ENCODE data around the gene FAM229B. TPM values are rescaled to one million over a fixed set of nuclear protein-coding genes. Genes with fewer than 3 reads are reported as not detected.

FAM229B gene
- total RNA-seq, 4 donors from 2014 or later = 0.76 to 7.4 (median 2.4) TPM

- no peak for TF ChIP-seq POLR2A (IDR thresholded peaks at IDR 0.05)
- TF ChIP-seq CTCF (IDR thresholded peaks at IDR 0.05) = no peak
- 64 to 74% methylated on average over 2 of the region's 2 CpGs for WGBS, 2 donors
- Histone ChIP-seq H3K4me3 (no peak overlapping the region), H3K27ac (no peak overlapping the region), H3K4me1 (no peaks in the 10 kb centered on the region), H3K27me3 (no peaks in the 10 kb centered on the region), H3K9me3 (no peaks in the 10 kb centered on the region), H3K36me3 (peaks cover 0 to 63% (median 0%) of the 10 kb centered on the region in 3 donors)
- intact Hi-C loops (cut with DNase I) = no loop called here
- no peak for DNase-seq
Measured at GRCh38 chr6:112122756-112123155, 35.4 kb downstream of the FAM229B start.

GRCh38 chr6:112123982-112124381, 36.6 kb downstream of the FAM229B start:
- no peaks in the 10 kb centered on the region for H3K4me1 ChIP-seq
- H3K27me3 ChIP-seq = no peaks in the 10 kb centered on the region
- peaks cover 0 to 59% (median 0%) of the 10 kb centered on the region in 3 donors for H3K36me3 ChIP-seq
- intact Hi-C loops (cut with DNase I) = no loop called here
- no peak for DNase-seq
- TF ChIP-seq CTCF (IDR thresholded peaks at IDR 0.05) (no peak), POLR2A (IDR thresholded peaks at IDR 0.05) (no peak)
- H3K9me3 ChIP-seq = no peaks in the 10 kb centered on the region
- no peak overlapping the region for H3K4me3 ChIP-seq
- 80 to 84% methylated on average over 1 of the region's 1 CpG for WGBS, 2 donors
- no peak overlapping the region for H3K27ac ChIP-seq

GRCh38 chr6:112128208-112128607, 40.8 kb downstream of the FAM229B start:
- no peak overlapping the region for H3K27ac ChIP-seq
- no peaks in the 10 kb centered on the region for H3K4me1 ChIP-seq
- no peak for DNase-seq
- no peaks in the 10 kb centered on the region for H3K9me3 ChIP-seq
- 84 to 93% methylated on average over 5 of the region's 5 CpGs for WGBS, 2 donors
- peaks cover 0 to 45% (median 0%) of the 10 kb centered on the region in 3 donors for H3K36me3 ChIP-seq
- H3K4me3 ChIP-seq = no peak overlapping the region
- intact Hi-C loops (cut with DNase I) = no loop called here
- no peaks in the 10 kb centered on the region for H3K27me3 ChIP-seq
- TF ChIP-seq POLR2A (IDR thresholded peaks at IDR 0.05) (no peak), CTCF (IDR thresholded peaks at IDR 0.05) (no peak)

- no peak overlapping the region for H3K27ac ChIP-seq
- H3K27me3 ChIP-seq = no peaks in the 10 kb centered on the region
- 45% methylated on average over 3 of the region's 3 CpGs for WGBS, 2 donors
- H3K4me1 ChIP-seq = no peaks in the 10 kb centered on the region
- H3K9me3 ChIP-seq = no peaks in the 10 kb centered on the region
- H3K4me3 ChIP-seq = no peak overlapping the region
- DNase-seq = no peak
- no peak for TF ChIP-seq CTCF (IDR thresholded peaks at IDR 0.05)
- TF ChIP-seq POLR2A (IDR thresholded peaks at IDR 0.05) = no peak
- intact Hi-C loops (cut with DNase I) = no loop called here
- peaks cover 0 to 55% (median 0%) of the 10 kb centered on the region in 3 donors for H3K36me3 ChIP-seq
Measured at GRCh38 chr6:112130878-112131277, 43.5 kb downstream of the FAM229B start.

GRCh38 chr6:112139052-112139451, 51.7 kb downstream of the FAM229B start:
- intact Hi-C loops (cut with DNase I) = no loop called here
- no peak overlapping the region for H3K4me3 ChIP-seq
- H3K4me1 ChIP-seq = no peaks in the 10 kb centered on the region
- WGBS, 2 donors = 78 to 84% methylated on average over 8 of the region's 8 CpGs
- H3K36me3 ChIP-seq = peaks cover 0 to 92% (median 0%) of the 10 kb centered on the region in 3 donors
- no peaks in the 10 kb centered on the region for H3K27me3 ChIP-seq
- TF ChIP-seq POLR2A (IDR thresholded peaks at IDR 0.05) (no peak), CTCF (IDR thresholded peaks at IDR 0.05) (no peak)
- H3K9me3 ChIP-seq = no peaks in the 10 kb centered on the region
- DNase-seq = no peak
- no peak overlapping the region for H3K27ac ChIP-seq

Data from esophagus squamous epithelium (tissue), 5 donors.